Fibroblast of villous mesenchyme (primary cell): ENCODE results near the gene ZP3. TPM values are rescaled to one million over a fixed set of nuclear protein-coding genes. Genes with fewer than 3 reads are reported as not detected.
"Not testable (repeated sequence)": the region's sequence is repeated elsewhere in the genome, so short reads cannot be mapped to it uniquely, and the experiment has no call there.

ENCODE experiments used
- DNase-seq: peaks from one replicate; pipeline ENCODE4 v3.0.0-alpha.2; 2010; ENCODE audit warnings: low read depth
- H3K4me3 ChIP-seq: 2 replicates; pipeline ENCODE4 v1.5.1; 2011; ENCODE audit warnings: low read depth, mild to moderate bottlenecking, low read length
- total RNA-seq: library from RNA; depleted of rRNA; stranded (reverse); fragments of >200 nt; gene quantifications from 2 replicates; pipeline ENCODE4 v1.2.3, GENCODE V29; 2012

The ZP3 gene
- total RNA-seq, 1 donor, result 0.86 TPM

GRCh38 chr7:76461464-76462101 lies 36.8 kb downstream of the ZP3 start, which contains the start of gene DTX2:
TSS of gene DTX2 (plus strand) at chr7:76461709. CDS start at chr7:76480510, 18,801 bp downstream.
- peak within 1 kb of the TSS; percentile 48 for H3K4me3 ChIP-seq
- not testable (repeated sequence) for DNase-seq

GRCh38 chr7:76462271-76462882 lies 37.6 kb downstream of the ZP3 start:
- H3K4me3 ChIP-seq, DNase-seq: not testable (repeated sequence)

- DNase-seq, H3K4me3 ChIP-seq: not testable (repeated sequence)
These were observed 40.2 kb downstream of the ZP3 start for GRCh38 chr7:76464959-76465358.

- DNase-seq, result not testable (repeated sequence)
These were observed 41.2 kb downstream of the ZP3 start for GRCh38 chr7:76465950-76466349.

GRCh38 chr7:76467743-76468404 lies 43.1 kb downstream of the ZP3 start:
- H3K4me3 ChIP-seq, DNase-seq: not testable (repeated sequence)

More at GRCh38 chr7:76465950-76466349, 41.2 kb downstream of the ZP3 start:
- H3K4me3 ChIP-seq, result not testable (repeated sequence)

GRCh38 chr7:76471556-76472221 lies 46.9 kb downstream of the ZP3 start:
- H3K4me3 ChIP-seq, DNase-seq: not testable (repeated sequence)

- H3K4me3 ChIP-seq, DNase-seq: not testable (repeated sequence)
These were observed 48.3 kb downstream of the ZP3 start for GRCh38 chr7:76473097-76473496.

- H3K4me3 ChIP-seq, DNase-seq: not testable (repeated sequence)
These were observed 51.5 kb downstream of the ZP3 start for GRCh38 chr7:76476280-76476679.

- H3K4me3 ChIP-seq, DNase-seq: not testable (repeated sequence)
These were observed 52.2 kb downstream of the ZP3 start for GRCh38 chr7:76476742-76477474.

- not testable (repeated sequence) for DNase-seq, H3K4me3 ChIP-seq
These were observed 54.9 kb downstream of the ZP3 start for GRCh38 chr7:76479628-76480027.

GRCh38 chr7:76480403-76481253 lies 55.9 kb downstream of the ZP3 start:
- H3K4me3 ChIP-seq, result not testable (repeated sequence)

GRCh38 chr7:76482660-76483059 lies 57.9 kb downstream of the ZP3 start:
- H3K4me3 ChIP-seq, DNase-seq: not testable (repeated sequence)

More at GRCh38 chr7:76480403-76481253, 55.9 kb downstream of the ZP3 start:
- DNase-seq, result not testable (repeated sequence)

GRCh38 chr7:76483081-76483480 lies 58.3 kb downstream of the ZP3 start:
- H3K4me3 ChIP-seq, result not testable (repeated sequence)

GRCh38 chr7:76484456-76484855 lies 59.7 kb downstream of the ZP3 start:
- not testable (repeated sequence) for DNase-seq, H3K4me3 ChIP-seq

More at GRCh38 chr7:76483081-76483480, 58.3 kb downstream of the ZP3 start:
- not testable (repeated sequence) for DNase-seq

GRCh38 chr7:76485822-76486610 lies 61.3 kb downstream of the ZP3 start:
- DNase-seq, H3K4me3 ChIP-seq: not testable (repeated sequence)

- H3K4me3 ChIP-seq, DNase-seq: not testable (repeated sequence)
These were observed 61.9 kb downstream of the ZP3 start for GRCh38 chr7:76486618-76487017.

GRCh38 chr7:76487969-76488368 lies 63.2 kb downstream of the ZP3 start:
- DNase-seq, H3K4me3 ChIP-seq: not testable (repeated sequence)
